ENCODE measurements around the gene HDAC6. TPM values are rescaled to one million over a fixed set of nuclear protein-coding genes. Genes with fewer than 3 reads are reported as not detected.

The HDAC6 gene
- polyA plus RNA-seq, 1 donor from 2014 or later = 161 TPM

DNA sequence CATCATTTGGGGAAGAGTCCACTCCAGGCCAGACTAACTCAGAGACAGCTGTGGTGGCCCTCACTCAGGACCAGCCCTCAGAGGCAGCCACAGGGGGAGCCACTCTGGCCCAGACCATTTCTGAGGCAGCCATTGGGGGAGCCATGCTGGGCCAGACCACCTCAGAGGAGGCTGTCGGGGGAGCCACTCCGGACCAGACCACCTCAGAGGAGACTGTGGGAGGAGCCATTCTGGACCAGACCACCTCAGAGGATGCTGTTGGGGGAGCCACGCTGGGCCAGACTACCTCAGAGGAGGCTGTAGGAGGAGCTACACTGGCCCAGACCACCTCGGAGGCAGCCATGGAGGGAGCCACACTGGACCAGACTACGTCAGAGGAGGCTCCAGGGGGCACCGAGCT lies 21.2 kb downstream of the HDAC6 start:
- no peak overlapping the region for H3K4me3 ChIP-seq (ENCODE audit: low read length)
- H3K36me3 ChIP-seq (ENCODE audit: insufficient read depth, low read length) = no peaks in the 10 kb centered on the region
- no peaks in the 10 kb centered on the region for H3K27me3 ChIP-seq (ENCODE audit: insufficient read depth, low read depth, low read length)
- no peak overlapping the region for H3K4me2 ChIP-seq (ENCODE audit: low read length)
- no peak overlapping the region for H3K27ac ChIP-seq (ENCODE audit: low read length)
- no peaks in the 10 kb centered on the region for H3K79me2 ChIP-seq (replicated peaks; ENCODE audit: insufficient read depth, low read length)
- no peak overlapping the region for H2AFZ ChIP-seq (ENCODE audit: low read depth, low read length)
- H3F3A ChIP-seq (ENCODE audit: insufficient read depth, low read length, poor library complexity, severe bottlenecking) = no peaks in the 10 kb centered on the region
- H3K9me3 ChIP-seq (ENCODE audit: low read length) = no peaks in the 10 kb centered on the region
- TF ChIP-seq SMC3 (conservative IDR thresholded peaks at IDR 0.05; ENCODE audit: poor library complexity) = no peak
- no peak for TF ChIP-seq REST (IDR thresholded peaks at IDR 0.05; ENCODE audit: borderline replicate concordance)
- TF ChIP-seq POLR2AphosphoS5 (IDR thresholded peaks at IDR 0.05) = no peak
- TF ChIP-seq, protein P1, sequence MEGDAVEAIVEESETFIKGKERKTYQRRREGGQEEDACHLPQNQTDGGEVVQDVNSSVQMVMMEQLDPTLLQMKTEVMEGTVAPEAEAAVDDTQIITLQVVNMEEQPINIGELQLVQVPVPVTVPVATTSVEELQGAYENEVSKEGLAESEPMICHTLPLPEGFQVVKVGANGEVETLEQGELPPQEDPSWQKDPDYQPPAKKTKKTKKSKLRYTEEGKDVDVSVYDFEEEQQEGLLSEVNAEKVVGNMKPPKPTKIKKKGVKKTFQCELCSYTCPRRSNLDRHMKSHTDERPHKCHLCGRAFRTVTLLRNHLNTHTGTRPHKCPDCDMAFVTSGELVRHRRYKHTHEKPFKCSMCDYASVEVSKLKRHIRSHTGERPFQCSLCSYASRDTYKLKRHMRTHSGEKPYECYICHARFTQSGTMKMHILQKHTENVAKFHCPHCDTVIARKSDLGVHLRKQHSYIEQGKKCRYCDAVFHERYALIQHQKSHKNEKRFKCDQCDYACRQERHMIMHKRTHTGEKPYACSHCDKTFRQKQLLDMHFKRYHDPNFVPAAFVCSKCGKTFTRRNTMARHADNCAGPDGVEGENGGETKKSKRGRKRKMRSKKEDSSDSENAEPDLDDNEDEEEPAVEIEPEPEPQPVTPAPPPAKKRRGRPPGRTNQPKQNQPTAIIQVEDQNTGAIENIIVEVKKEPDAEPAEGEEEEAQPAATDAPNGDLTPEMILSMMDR (IDR thresholded peaks at IDR 0.05; ENCODE audit: poor library complexity, severe bottlenecking) = no peak
- TF ChIP-seq MXI1 (conservative IDR thresholded peaks at IDR 0.05; ENCODE audit: poor library complexity, severe bottlenecking) = no peak
- no peak for TF ChIP-seq RAD21 (conservative IDR thresholded peaks at IDR 0.05)
- no peak for TF ChIP-seq EZH2 (IDR thresholded peaks at IDR 0.05; ENCODE audit: borderline replicate concordance, insufficient read depth, low read length, poor library complexity, severe bottlenecking)
- no peak for TF ChIP-seq EP300 (conservative IDR thresholded peaks at IDR 0.05; ENCODE audit: poor library complexity, severe bottlenecking)
- no peak for TF ChIP-seq TAF1 (IDR thresholded peaks at IDR 0.05; ENCODE audit: low read depth)
- no peak overlapping the region for H3K9ac ChIP-seq (ENCODE audit: low read length)
- H3K9me2 ChIP-seq (ENCODE audit: insufficient read depth, low read length) = no peaks in the 10 kb centered on the region
- no peaks in the 10 kb centered on the region for H4K20me1 ChIP-seq (ENCODE audit: insufficient read depth)

- Histone ChIP-seq H3K9ac (ENCODE audit: low read length) (no peak overlapping the region), H3K4me2 (ENCODE audit: low read length) (no peak overlapping the region), H3K9me2 (ENCODE audit: insufficient read depth, low read length) (no peaks in the 10 kb centered on the region), H3K27ac (ENCODE audit: low read length) (no peak overlapping the region), H4K20me1 (ENCODE audit: insufficient read depth) (no peaks in the 10 kb centered on the region), H3K36me3 (ENCODE audit: insufficient read depth, low read length) (no peaks in the 10 kb centered on the region), H3K9me3 (ENCODE audit: low read length) (no peaks in the 10 kb centered on the region), H3K4me3 (ENCODE audit: low read length) (no peak overlapping the region), H3K79me2 (replicated peaks; ENCODE audit: insufficient read depth, low read length) (no peaks in the 10 kb centered on the region), H2AFZ (ENCODE audit: low read depth, low read length) (no peak overlapping the region), H3K27me3 (ENCODE audit: insufficient read depth, low read depth, low read length) (no peaks in the 10 kb centered on the region), H3F3A (ENCODE audit: insufficient read depth, low read length, poor library complexity, severe bottlenecking) (no peaks in the 10 kb centered on the region)
- TF ChIP-seq EZH2 (IDR thresholded peaks at IDR 0.05; ENCODE audit: borderline replicate concordance, insufficient read depth, low read length, poor library complexity, severe bottlenecking) = no peak
Observed at GRCh38 chrX:48824066-48824465, 22.2 kb downstream of the HDAC6 start.

All from neural cell (in vitro differentiated cells).